OCI-LY1 (cell line): ENCODE results near the gene PRRT2.

Experiments
- CTCF ChIP-seq: fragments of 200-600 bp; sonication (generic), shearing (Covaris generic); IDR thresholded peaks from 2 replicates; pipeline ENCODE4 v1.5.1; 2017; ENCODE audit warnings: mild to moderate bottlenecking, antibody characterized with exemption, low read length, moderate library complexity, mixed read lengths
- EZH2 ChIP-seq: fragments of 200-600 bp; sonication (generic), shearing (Covaris generic); IDR thresholded peaks from 2 replicates; pipeline ENCODE4 v1.8.0; 2017; ENCODE audit warnings: borderline replicate concordance, mixed run types, mild to moderate bottlenecking, antibody characterized with exemption, low read length, moderate library complexity, mixed read lengths

- no peak for TF ChIP-seq CTCF
- TF ChIP-seq EZH2: no peak
Measured at GRCh38 chr16:29837841-29838240, 25.8 kb downstream of the PRRT2 start.
